Esophagus squamous epithelium (tissue), 5 donors: ENCODE results near the gene STOML1. TPM values are rescaled to one million over a fixed set of nuclear protein-coding genes. Genes with fewer than 3 reads are reported as not detected.

Source experiments
- DNase-seq: peaks from one replicate; lab custom pipeline; 2025; lab: John Stamatoyannopoulos, UW
- H3K27ac ChIP-seq, 4 donors: fragments of 200-600 bp; sonication (generic); one replicate each; pipeline ENCODE4 v1.5.1; 2016 to 2019; ENCODE audit warnings: mild to moderate bottlenecking in 1 of 4
- H3K27me3 ChIP-seq, 4 donors: fragments of 200-600 bp; sonication (generic); 1 replicate in 3 of 4; 2 replicates in 1 of 4; pipeline versions ENCODE4 v1.5.1 to v1.6.0; 2017 to 2021; ENCODE audit warnings: antibody characterized with exemption in 1 of 4
- H3K36me3 ChIP-seq, 3 donors: fragments of 200-600 bp; sonication (generic); one replicate each; pipeline ENCODE4 v1.5.1; 2016 to 2019
- H3K4me1 ChIP-seq, 3 donors: fragments of 200-600 bp; sonication (generic); one replicate each; pipeline ENCODE4 v1.5.1; 2017 to 2019
- H3K4me3 ChIP-seq, 4 donors: fragments of 200-600 bp; sonication (generic); 1 replicate in 3 of 4; 2 replicates in 1 of 4; pipeline ENCODE4 v1.5.1; 2016 to 2019; ENCODE audit warnings: mild to moderate bottlenecking in 2 of 4, moderate library complexity in 1 of 4
- H3K9me3 ChIP-seq, 3 donors: fragments of 200-600 bp; sonication (generic); one replicate each; pipeline ENCODE4 v1.5.1; 2016 to 2019
- POLR2A ChIP-seq, 4 donors: fragments of 450-650 bp; IDR thresholded peaks; one replicate each; pipeline ENCODE4 v1.6.1; 2017; ENCODE audit warnings: antibody characterized with exemption in 4 of 4, mild to moderate bottlenecking in 4 of 4, moderate library complexity in 3 of 4
- WGBS, 2 donors: methylation state at CpG; one replicate each; pipeline ENCODE4 v1.1.5; 2018; 5-methylcytosine and 5-hydroxymethylcytosine counted together
- intact Hi-C: fragments of 100-400 bp; cut with DNase I; formaldehyde crosslinking; loops from one replicate; pipeline ENCODE4 v1.15.0; 2022
- total RNA-seq, 4 donors: library from RNA; depleted of rRNA; stranded (reverse); fragments of >200 nt; gene quantifications; one replicate each; pipeline ENCODE4 v1.1.0, GENCODE V29; 2016
- TF ChIP-seq, protein P1 (sequence below), 6 experiments: fragments of 450-650 bp in 4 of 6; fragments of 200-600 bp in 2 of 6; sonication (generic) in 2 of 6; IDR thresholded peaks; one replicate each; pipeline ENCODE4 v1.5.1; 2016 to 2019; ENCODE audit warnings: antibody characterized with exemption in 6 of 6, mild to moderate bottlenecking in 4 of 6, moderate library complexity in 4 of 6
- donor health status: DM: yes; HTN: yes; CAD: no.

STOML1 gene
- total RNA-seq, 4 donors from 2014 or later = 8.3 to 14.8 (median 11.1) TPM

DNA sequence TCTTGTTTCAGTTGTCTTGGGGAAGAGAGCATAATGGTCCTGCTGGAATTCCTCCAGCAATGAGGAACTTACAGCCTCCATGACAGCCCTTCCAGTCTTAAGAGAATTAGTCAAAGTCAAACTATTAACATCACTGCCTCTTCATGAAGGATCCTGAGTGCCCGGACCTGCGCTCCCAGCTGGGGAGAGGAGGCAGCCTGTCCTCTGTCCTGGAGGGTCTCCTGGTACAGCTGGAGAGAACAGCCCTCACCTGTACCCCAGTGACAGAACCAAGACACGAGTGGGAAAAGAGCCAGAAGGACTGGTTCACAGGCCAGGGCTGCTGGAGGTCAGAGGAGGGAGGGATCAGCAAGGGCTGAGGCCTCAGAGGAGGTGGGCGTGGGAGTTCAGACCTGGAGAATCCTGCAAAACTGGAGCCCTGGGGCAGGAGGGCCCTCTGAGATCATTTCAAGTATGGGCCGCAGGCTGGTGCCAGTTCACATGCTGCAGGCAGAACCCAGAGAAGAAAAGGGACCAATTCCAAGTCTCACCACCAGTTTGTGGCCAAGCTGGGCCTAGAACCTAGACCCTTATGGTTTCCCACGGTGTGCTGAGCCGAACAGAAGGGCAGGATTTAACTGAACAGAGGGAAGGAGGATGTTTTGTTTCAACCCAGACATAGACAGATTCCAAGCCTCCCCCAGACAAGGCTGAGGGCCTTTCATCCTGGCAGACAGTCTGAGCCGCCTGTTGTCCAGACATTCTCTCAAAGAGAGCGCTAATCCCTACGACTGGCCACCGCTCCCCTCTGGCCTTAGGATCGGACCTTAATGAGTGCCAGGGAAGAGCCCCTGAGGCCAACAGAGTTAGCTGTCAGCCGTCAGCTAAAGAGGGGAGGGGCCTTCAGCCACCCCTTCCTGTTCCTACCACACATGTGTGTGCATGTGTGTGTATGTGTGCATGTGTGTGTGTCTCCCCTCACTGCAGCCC, 47.6 kb downstream of the STOML1 start:
- Histone ChIP-seq H3K4me1 (peaks cover 11 to 42% (median 26%) of the 10 kb centered on the region in 3 donors), H3K27me3 (no peaks in the 10 kb centered on the region), H3K27ac (peak overlapping the region in 1 of 4 donors; percentile 1), H3K9me3 (no peaks in the 10 kb centered on the region), H3K36me3 (peaks cover 0 to 23% (median 0%) of the 10 kb centered on the region in 3 donors), H3K4me3 (no peak overlapping the region)
- WGBS, 2 donors = 41 to 59% methylated on average over 7 to 9 of the region's 13 CpGs
- DNase-seq = no peak
- intact Hi-C loops = no loop called here
- TF ChIP-seq, protein P1, sequence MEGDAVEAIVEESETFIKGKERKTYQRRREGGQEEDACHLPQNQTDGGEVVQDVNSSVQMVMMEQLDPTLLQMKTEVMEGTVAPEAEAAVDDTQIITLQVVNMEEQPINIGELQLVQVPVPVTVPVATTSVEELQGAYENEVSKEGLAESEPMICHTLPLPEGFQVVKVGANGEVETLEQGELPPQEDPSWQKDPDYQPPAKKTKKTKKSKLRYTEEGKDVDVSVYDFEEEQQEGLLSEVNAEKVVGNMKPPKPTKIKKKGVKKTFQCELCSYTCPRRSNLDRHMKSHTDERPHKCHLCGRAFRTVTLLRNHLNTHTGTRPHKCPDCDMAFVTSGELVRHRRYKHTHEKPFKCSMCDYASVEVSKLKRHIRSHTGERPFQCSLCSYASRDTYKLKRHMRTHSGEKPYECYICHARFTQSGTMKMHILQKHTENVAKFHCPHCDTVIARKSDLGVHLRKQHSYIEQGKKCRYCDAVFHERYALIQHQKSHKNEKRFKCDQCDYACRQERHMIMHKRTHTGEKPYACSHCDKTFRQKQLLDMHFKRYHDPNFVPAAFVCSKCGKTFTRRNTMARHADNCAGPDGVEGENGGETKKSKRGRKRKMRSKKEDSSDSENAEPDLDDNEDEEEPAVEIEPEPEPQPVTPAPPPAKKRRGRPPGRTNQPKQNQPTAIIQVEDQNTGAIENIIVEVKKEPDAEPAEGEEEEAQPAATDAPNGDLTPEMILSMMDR (IDR thresholded peaks at IDR 0.05) = no peak
- no peak for TF ChIP-seq POLR2A (IDR thresholded peaks at IDR 0.05)

DNA sequence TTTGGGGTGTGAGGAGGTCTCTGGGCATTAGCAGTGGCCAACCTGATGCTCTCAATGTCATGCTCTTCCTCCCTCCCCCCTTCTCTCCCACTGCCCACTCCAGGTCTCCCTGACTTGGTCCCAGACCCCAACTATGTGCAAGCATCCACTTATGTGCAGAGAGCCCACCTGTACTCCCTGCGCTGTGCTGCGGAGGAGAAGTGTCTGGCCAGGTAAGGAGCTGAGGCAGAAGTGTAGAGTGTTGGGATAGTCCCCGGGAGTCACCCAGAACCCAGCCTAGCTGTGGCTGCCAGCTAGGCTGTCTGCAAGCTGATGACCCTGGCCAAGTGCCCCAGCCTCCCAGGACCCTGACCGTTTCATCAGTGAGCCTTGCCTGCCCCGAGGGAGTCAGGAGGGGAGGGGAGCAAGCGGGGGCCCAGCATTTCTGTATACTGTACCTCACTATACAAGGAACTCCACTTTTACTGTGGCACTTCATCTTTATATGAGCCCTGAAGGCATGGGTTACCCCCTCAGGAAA, 49.3 kb downstream of the STOML1 start:
- H3K9me3 ChIP-seq = no peaks in the 10 kb centered on the region
- peaks cover 11 to 42% (median 26%) of the 10 kb centered on the region in 3 donors for H3K4me1 ChIP-seq
- no peaks in the 10 kb centered on the region for H3K27me3 ChIP-seq
- DNase-seq = no peak
- H3K36me3 ChIP-seq = peaks cover 0 to 12% (median 0%) of the 10 kb centered on the region in 3 donors
- TF ChIP-seq, protein P1 (IDR thresholded peaks at IDR 0.05) = no peak
- no peak for TF ChIP-seq POLR2A (IDR thresholded peaks at IDR 0.05)
- intact Hi-C loops = no loop called here
- no peak overlapping the region for H3K27ac ChIP-seq
- H3K4me3 ChIP-seq = no peak overlapping the region
- 43 to 86% methylated on average over 1 to 3 of the region's 6 CpGs for WGBS, 2 donors

DNA sequence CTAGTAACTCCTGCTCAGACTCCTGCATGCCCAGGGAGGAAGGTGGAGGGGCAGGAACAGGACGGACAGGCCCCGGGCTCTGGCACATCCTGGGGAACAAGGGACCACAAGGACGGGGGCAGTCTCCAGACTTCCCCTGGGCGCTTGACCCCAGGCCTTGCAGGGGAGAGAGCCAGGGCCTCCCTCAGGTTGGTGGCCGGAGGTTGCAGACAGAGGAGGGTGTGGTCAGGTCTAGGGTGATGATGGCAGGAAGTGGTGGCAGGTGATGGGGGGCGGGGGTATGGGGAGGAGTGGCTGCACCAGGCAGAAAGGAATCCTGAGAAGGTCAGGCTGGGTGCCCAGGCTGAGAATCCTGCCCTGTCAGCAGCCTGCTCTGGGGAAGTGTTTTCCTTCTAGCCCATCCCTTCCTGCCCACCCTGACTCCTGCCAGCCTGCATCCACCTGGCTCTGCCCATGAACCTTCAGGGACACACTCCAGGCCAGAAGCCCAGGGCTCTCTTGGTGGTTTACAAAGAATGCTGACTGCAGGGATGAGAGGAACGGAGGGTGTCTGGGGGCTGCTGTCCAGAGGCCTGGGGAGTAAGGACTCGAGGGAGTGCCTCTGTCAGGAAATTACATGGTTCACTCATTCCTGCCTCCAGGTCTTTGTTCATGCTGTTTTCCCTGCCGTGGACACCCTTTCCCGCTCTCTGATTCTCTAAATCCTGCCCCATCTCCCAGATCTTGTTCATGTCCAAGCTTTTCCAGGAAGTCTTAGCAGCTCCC, 50.0 kb downstream of the STOML1 start:
- Histone ChIP-seq H3K4me1 (peaks cover 11 to 46% (median 26%) of the 10 kb centered on the region in 3 donors), H3K9me3 (no peaks in the 10 kb centered on the region), H3K4me3 (no peak overlapping the region), H3K27me3 (no peaks in the 10 kb centered on the region), H3K27ac (peak overlapping the region in 1 of 4 donors; percentile 62), H3K36me3 (peaks cover 0 to 4% (median 0%) of the 10 kb centered on the region in 3 donors)
- TF ChIP-seq, protein P1 (IDR thresholded peaks at IDR 0.05) = no peak
- TF ChIP-seq POLR2A (IDR thresholded peaks at IDR 0.05) = no peak
- 82 to 96% methylated on average over 3 to 10 of the region's 10 CpGs for WGBS, 2 donors
- intact Hi-C loops = no loop called here
- no peak for DNase-seq

DNA sequence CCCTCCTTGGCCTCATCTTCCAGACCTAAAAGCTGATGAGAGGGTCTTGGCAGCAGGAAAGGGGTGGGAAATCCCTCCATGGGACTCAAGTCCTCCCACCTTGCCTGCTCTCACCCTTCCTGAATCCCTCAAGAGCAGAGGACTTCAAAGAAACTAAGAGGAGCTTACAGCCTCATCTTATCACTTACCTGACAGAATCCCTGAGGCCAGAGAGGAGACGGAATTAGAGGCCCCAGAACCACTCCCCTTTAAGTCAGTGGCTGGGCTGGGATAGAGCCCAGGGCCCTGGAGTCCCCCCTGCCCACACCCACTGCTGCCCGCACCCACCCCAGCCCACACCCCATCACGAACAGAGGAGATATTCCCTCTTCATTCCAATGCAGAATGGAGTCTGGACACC, 50.6 kb downstream of the STOML1 start:
- no peak for DNase-seq
- peak overlapping the region in 2 of 4 donors; percentile 25 to 62 for H3K27ac ChIP-seq
- TF ChIP-seq, protein P1 (IDR thresholded peaks at IDR 0.05) = no peak
- TF ChIP-seq POLR2A (IDR thresholded peaks at IDR 0.05) = no peak
- H3K4me3 ChIP-seq = no peak overlapping the region
- no peaks in the 10 kb centered on the region for H3K9me3 ChIP-seq
- no peaks in the 10 kb centered on the region for H3K36me3 ChIP-seq
- intact Hi-C loops = no loop called here
- no peaks in the 10 kb centered on the region for H3K27me3 ChIP-seq
- H3K4me1 ChIP-seq = peaks cover 11 to 52% (median 29%) of the 10 kb centered on the region in 3 donors
- 67 to 89% methylated on average over 1 to 3 of the region's 3 CpGs for WGBS, 2 donors
